ENCODE results near the gene BICC1. TPM values are rescaled to one million over a fixed set of nuclear protein-coding genes. Genes with fewer than 3 reads are reported as not detected.

Gene BICC1
- total and polyA plus RNA-seq, 2 of the 4 experiments (the other 2 are of a cell fraction) = 5.7 to 42.5 TPM

DNA sequence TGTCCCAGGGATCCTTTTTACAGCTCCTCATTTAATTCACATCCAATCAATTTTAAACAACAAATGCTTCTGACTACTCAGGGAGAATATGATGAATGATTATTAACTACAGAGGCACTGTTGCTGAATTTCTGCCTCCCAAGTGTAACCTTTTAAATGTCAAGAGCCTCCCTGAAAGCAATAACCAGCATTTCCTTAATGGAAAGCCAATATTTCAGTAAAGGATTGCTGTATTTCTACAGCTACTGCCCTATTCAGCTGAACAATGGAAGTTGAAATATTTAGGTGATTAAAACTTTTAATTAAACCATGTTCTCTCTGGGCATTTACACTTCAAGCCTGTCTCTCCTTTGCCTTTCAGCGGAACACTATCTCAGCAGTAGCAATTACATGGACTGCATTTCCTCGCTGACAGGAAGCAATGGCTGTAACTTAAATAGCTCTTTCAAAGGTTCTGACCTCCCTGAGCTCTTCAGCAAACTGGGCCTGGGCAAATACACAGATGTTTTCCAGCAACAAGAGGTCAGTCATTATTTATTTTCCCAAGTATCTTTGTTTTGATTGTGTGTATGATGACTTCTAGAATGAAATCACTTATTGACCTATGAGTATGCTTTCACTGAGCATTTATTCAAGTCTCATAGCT is 304.7 kb downstream of the BICC1 start:
- H2AK9ac ChIP-seq (replicated peaks; ENCODE audit: low read depth, low read length, poor library complexity) = no peak overlapping the region
- in situ Hi-C loops (cut with MboI; ENCODE audit: low sequenced_read_pairs) = no loop called here
- H3K27ac ChIP-seq (ENCODE audit: insufficient read depth, low read length) = no peak overlapping the region
- H3K9ac ChIP-seq (ENCODE audit: low read depth, low read length) = no peak overlapping the region
- DNase-seq (peak; percentile 43), ATAC-seq (ENCODE audit: low read depth) (peak; percentile 60)
- no peak overlapping the region for H3K4ac ChIP-seq (ENCODE audit: low read depth, low read length)
- no peak overlapping the region for H3K14ac ChIP-seq (replicated peaks; ENCODE audit: low read depth, low read length)
- no peaks in the 10 kb centered on the region for H4K20me1 ChIP-seq (ENCODE audit: insufficient read depth, low read length)
- H2BK15ac ChIP-seq (ENCODE audit: low read depth, low read length) = no peak overlapping the region
- no peak overlapping the region for H3K56ac ChIP-seq (ENCODE audit: extremely low read depth, insufficient read depth, low read length)
- H3K18ac ChIP-seq (ENCODE audit: low read depth, low read length) = no peak overlapping the region
- WGBS, 2 experiments (ENCODE audit: extremely low coverage in 2 of 2, insufficient read length in 1 of 2) = no CpG with 5 or more reads among the region's 2 CpGs
- no peaks in the 10 kb centered on the region for H3K79me1 ChIP-seq (ENCODE audit: low read depth in 1 of 2, low read length in 2 of 2)
- H2AK5ac ChIP-seq (ENCODE audit: low read depth, low read length) = no peak overlapping the region
- H4K8ac ChIP-seq (ENCODE audit: low read depth in 2 of 2, low read length in 2 of 2) = no peak overlapping the region
- H4K91ac ChIP-seq (ENCODE audit: insufficient read depth, low read depth, low read length) = no peak overlapping the region
- peaks cover 4% of the 10 kb centered on the region for H3K9me1 ChIP-seq (ENCODE audit: insufficient read depth, low read length)
- intact Hi-C loops (cut with micrococcal nuclease) = no loop called here
- H3K23ac ChIP-seq (ENCODE audit: low read depth, low read length) = no peak overlapping the region
- H3K4me1 ChIP-seq (ENCODE audit: control insufficient read depth, insufficient read depth, low read length) = peaks cover 5% of the 10 kb centered on the region
- H2BK120ac ChIP-seq (ENCODE audit: low read depth, low read length) = no peak overlapping the region
- no peaks in the 10 kb centered on the region for H3K9me3 ChIP-seq (ENCODE audit: control insufficient read depth, insufficient read depth, low read length)
- BruUV-seq (replicated peaks) = no TSS peak
- TF ChIP-seq CHD1 (IDR thresholded peaks at IDR 0.05; ENCODE audit: low read depth, low read length) (no peak), MAZ (IDR thresholded peaks at IDR 0.05; ENCODE audit: borderline replicate concordance, low read depth, low read length) (no peak), RCOR1 (IDR thresholded peaks at IDR 0.05; ENCODE audit: insufficient replicate concordance, low read length) (no peak), BHLHE40 (IDR thresholded peaks at IDR 0.05; ENCODE audit: low read depth, low read length) (no peak), POLR2A (IDR thresholded peaks at IDR 0.05; ENCODE audit: low read depth, low read length) (no peak), RAD21 (IDR thresholded peaks at IDR 0.05; ENCODE audit: low read length) (no peak), CEBPB (IDR thresholded peaks at IDR 0.05; ENCODE audit: low read depth, low read length) (no peak), MXI1 (IDR thresholded peaks at IDR 0.05; ENCODE audit: borderline replicate concordance, low read depth, low read length) (no peak), NFE2L2 (IDR thresholded peaks at IDR 0.05; ENCODE audit: low read depth, low read length) (no peak), SMC3 (IDR thresholded peaks at IDR 0.05; ENCODE audit: low read depth, low read length) (no peak), FOS (IDR thresholded peaks at IDR 0.05; ENCODE audit: low read depth, low read length) (no peak), RFX5 (IDR thresholded peaks at IDR 0.05; ENCODE audit: low read depth, low read length) (no peak)
- no peak overlapping the region for H2BK20ac ChIP-seq (ENCODE audit: low read depth, low read length)
- no peak overlapping the region for H4K5ac ChIP-seq (ENCODE audit: low read depth, low read length)
- no peak overlapping the region for H3K4me2 ChIP-seq (ENCODE audit: low read depth, low read length)
- ChIA-PET POLR2A (ENCODE audit: unreplicated experiment) (no interaction called here), CTCF (interaction anchor here (1.5 kb wide), 1 partner anchor 287 kb away, joined by 4 read pairs; no protein-coding TSS in a partner anchor)
- peaks cover 9% of the 10 kb centered on the region for H3K36me3 ChIP-seq (ENCODE audit: control insufficient read depth, insufficient read depth, low read length)
- H2AFZ ChIP-seq (replicated peaks; ENCODE audit: low read length, poor library complexity) = no peak overlapping the region
- dilution Hi-C loops (cut with HindIII; ENCODE audit: low sequenced_read_pairs, unreplicated experiment) = no loop called here
- no peaks in the 10 kb centered on the region for H3K27me3 ChIP-seq (ENCODE audit: control insufficient read depth, insufficient read depth, low read length)
- no peak overlapping the region for H2BK5ac ChIP-seq (ENCODE audit: low read depth, low read length, poor library complexity, severe bottlenecking)
- H3K4me3 ChIP-seq (ENCODE audit: insufficient read depth, low read depth, low read length) = no peak overlapping the region

Data from IMR-90 (cell line).